Stimulated activated CD4-positive, alpha-beta T cell treated with anti-CD3 and anti-CD28 coated beads, Interleukin-15, amount 100 ng/mL, for 24 hours (primary cell): ENCODE measurements around the gene OPCML.

Source experiments
- DNase-seq: peaks from one replicate; pipeline ENCODE4 v3.0.0-alpha.2; 2020

OPCML gene

DNA sequence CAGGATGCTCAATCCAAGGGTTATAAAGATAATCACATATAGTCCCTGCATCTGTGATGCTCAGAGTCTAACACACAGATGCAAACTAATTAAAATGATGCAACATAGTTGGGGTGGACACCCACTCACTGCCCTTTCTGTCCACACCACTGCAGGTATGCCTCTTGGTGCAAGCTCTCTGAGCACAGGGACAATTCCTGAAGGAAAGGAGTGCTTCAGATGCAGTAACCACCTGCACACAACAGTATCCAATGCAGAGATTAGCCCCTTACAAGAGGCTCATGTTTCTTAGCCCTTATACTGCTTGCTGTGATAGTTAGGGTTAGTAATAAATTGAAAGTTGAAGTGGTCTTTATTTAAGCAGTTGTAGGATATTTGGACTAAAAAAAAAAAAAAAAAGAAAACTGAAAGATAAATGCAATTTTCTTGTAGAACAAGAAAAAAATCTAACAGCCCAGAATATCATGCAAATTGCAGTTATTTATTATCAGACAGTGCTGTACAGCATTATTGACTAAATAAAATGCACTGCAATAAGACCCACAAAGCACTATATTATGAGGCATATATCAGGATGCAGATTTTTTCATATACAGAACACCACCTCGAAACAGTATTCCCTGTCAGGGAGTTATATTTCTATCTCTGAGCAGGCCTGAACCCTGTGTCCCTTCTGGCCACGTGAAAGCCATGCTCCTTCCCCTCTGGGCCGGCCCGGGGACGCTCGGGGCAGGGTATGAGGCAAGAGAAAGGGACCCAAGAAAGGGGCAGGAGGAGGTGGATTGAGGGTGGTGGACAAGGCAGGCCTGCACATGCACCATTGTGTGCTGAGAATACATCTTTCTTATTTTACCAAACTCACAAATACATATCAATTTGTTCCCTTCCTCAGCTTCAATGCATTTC, 260.2 kb downstream of the OPCML start:
- DNase-seq = no peak

DNA sequence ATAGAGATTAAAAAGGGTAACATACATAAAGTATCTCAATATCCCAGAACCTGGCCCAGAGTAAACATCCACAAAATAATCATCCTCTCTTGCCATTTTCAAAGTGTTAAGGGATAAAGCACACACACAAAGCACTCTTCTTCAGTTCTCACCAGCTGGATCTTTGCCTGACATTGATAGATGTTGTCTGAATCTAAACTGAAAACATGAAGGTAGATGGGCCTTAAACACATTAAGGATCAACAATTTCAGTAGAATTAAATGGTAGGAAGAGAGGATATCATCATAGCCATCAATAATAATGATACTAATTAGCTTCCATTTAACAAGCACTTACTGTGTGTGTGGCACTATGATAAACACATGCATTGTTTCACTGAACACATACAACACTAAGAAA, 261.1 kb downstream of the OPCML start:
- DNase-seq = no peak

DNA sequence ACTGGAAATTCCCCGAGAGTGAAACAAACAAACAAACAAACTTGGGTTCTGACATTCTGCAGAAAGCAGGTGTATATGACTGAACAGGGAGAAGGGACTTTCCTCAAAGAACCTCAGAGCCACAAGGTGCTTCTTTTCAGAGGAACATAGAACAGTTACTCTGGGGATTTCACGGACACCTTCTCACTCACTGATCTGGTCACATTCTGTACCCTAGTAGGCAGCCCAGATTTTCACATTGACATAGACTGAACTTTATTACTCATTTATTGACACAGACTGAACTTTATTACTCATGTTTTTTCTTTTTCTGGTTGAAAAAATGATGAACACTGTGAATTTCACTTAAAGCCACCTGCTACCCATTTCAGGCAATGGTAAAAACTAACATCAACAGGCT, 263.0 kb downstream of the OPCML start:
- DNase-seq = no peak

DNA sequence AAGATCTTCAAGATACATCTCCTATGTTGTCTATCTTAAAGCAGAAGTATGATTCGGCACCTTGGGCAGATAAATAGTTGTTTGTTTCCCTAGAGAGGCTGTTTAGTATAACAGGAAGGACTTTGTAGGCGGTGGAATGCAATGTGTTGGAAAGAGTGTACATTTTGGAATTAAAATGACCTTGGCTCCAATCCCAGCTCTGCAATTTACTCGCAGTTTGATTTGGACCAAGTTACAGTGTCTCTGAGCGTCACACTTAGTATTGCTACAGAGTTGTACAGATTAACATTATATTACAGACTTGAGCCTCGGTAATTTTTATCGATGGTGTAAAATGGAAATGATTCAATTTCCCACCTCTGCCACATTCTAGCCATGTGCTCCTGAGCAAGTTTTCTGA, 265.3 kb downstream of the OPCML start:
- no peak for DNase-seq

DNA sequence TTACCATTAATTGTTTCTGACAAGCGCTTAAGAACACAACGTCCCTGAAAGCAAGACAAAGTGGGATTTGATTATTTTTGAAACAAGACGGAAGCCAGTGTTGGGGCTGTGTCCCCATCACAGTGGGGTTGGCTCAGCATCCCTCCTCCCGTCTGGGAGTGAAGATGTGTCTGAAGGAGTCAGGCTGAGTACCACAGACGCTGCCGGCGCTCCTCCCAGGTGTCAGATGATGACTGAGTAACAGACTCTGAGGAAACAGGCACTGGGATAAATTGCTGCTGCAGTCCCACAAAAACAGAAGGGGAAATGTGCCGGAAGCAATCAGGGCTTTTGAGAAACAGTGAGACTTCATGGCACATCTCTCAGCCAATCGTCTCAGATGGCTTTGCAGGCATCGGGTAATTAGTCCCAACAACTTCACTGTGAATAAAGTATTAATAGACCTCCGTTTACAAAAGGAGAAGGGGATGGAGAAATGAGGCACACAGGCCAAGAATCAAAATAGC, 266.7 kb downstream of the OPCML start:
- no peak for DNase-seq

DNA sequence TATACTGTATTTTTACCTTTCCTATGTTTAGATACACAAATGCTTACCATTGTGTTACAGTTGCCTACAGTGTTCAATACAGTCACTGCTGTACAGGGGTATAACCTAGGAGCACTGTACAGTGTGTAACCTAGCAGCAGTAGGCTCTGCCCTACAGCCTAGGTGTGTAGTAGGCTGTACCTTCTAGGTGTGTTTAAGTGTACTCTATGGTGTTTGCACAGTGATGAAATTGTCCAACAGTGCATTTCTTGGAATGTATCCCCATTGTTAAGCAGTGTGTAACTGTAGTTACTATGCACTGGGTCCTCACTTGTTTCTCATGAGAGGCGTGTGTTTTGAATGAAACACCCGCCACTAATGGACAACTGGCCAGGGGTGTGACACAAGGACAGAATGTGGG, 269.0 kb downstream of the OPCML start:
- DNase-seq = no peak

DNA sequence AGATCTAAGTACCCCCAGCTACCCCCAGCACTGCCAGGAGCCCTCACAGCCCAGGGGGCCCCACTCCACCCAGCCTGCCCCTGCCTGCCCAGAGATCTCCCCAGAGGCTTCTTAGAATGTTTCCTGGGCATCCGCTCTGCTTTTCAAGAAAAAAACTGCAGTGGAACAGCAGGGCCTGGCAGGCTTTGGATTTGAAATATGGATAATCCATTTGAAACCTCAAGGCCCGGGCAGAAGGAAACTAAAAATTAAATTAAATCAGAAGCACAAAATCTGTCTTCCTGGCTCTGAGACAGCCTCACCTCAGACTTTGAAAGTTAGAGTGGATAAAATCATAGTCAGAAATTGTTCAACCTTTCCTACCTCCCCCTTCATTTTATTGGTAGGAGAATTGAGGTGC, 273.6 kb downstream of the OPCML start:
- DNase-seq = no peak

DNA sequence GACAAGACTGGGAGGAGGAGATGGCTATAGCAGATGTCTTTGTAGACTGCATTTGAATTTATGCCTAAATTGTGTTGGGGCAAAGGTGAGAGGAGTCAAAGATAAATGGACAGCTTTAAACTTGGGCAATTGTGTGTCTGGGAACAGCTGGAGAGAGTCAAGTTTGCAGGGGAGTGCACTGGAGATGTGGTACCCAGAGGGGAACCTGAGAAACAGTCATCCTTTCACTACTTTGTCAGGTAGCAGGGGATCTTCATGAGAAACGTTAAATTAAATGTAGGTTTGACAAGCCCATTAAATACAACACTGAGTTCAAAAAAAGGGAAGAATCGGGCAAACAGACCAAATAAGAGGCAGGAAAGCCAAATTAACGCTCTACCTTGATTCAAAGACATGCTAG, 277.7 kb downstream of the OPCML start:
- no peak for DNase-seq

DNA sequence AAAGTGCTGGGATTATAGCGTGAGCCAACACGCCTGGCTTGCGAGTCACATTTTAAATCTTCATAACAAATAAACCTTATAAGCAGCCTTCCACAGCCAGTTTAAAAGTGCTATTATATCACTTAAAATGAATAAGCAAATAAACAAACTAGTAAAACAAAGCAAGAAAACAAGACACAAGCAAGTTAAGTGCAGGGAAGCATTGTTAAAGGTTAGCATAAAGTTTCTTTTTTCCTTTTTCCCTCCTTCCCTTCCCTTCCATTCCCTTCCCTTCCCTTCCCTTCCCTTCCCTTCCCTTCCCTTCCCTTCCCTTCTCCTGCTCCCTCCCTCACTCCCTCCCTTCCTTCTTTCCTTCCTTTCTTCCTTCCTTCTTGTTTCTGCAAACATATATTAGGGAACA, 278.7 kb downstream of the OPCML start:
- no peak for DNase-seq

DNA sequence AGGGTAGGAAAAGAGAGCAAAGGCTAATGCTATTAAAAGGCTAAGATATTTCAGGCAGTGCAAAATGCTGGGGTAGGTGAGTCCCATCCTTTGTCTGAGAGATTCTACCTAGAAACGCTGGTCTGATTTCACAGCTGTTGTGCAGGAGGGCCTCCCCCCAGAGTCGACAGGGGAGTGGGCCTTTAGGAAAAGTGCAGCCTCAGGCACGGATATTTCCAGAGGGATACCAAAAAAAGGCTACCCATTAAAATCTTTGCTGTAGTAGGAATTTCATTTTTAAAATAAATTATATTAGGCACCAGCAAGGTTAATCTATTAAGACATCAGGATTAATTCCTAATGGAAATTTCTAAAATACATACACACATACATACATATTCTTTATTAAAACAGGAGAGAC, 280.5 kb downstream of the OPCML start:
- no peak for DNase-seq

DNA sequence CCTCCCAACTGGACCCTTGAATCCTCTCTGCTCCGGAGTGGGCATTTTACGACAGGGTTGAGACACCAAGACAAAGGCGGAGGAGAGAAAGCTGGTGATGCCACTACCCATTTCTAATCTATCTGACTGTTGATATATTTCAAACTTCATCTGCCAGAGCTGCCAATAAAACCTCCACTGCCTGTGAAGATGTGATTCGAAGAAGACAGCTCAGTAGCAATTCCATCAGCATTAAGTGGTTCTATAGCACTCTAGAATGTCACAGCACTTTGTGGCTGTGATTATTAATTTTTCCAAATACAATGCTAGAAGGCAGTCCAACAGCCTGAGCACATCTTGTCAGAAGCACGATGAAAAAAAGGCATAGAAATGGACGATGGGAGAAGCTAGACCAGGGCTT, 282.8 kb downstream of the OPCML start:
- no peak for DNase-seq

DNA sequence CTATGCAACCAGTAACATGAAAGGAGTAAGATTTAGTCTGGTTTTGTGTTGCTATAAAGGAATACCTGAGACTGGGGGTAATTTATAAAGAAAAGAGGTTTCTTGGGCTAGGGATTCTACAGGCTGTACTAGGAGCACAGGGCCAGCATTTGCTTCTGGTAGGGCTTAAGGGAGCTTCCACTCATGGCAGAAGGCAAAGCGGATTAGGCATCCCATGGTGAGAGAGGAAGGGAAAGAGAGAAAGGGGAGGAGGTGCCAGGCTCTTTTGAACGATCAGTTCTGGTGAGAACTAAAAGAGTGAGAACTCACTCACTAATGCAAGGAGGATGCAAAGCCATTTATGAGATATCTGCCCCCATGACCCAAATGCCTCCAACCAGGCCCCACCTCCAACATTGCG, 283.2 kb downstream of the OPCML start:
- no peak for DNase-seq

DNA sequence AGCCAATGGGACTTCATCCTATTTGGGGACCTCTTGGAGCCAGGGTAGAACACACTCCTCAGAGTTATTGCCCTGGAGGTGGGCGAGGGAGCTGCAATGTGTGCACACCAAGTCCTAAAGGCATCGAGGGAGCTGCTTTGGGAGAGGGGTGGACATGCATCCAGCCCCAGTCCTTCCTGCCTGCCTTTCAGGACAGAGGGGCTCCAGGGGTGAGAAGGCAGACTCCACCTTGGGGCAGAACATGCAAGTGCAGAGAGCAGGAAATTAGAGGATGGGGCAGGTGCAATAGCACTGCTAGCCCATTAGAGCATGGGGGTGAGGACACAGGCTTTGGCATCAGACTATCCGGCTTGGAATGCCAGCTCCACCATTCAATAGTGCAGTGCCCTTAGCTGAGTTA, 288.5 kb downstream of the OPCML start:
- no peak for DNase-seq

DNA sequence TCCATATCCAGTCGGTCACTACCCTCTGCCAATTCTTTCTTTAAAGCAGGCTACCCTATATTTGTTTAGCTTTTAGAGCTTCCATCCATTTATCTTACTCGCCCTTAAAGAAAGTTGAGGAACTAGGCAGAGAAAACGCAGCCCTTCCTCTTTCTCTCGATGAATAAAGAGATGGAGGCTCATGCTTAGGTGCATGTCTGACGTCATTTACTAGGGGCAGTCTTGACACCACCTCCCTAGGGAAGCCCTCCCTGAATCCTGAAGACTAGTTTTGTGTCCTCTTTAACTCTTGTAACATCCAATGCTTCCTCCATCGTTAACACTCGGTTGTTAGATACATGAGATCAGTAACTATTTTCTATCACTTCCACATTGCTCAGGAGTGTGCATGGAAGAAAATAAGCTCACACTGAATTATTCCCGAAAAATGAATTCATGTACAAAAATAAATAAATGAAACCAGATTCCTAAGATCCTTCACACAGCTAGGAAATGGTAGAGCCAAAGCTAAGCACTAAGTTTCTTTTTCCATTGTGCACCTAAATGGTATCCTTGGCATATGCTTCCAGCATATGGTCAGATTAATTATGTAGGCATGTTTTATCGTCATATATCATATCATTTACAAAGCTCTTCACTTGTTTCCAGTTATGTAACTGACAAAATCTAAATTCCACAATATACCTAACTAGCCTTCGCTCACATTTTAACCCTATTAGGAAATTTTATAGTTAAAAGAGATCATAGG, 291.2 kb downstream of the OPCML start:
- no peak for DNase-seq

DNA sequence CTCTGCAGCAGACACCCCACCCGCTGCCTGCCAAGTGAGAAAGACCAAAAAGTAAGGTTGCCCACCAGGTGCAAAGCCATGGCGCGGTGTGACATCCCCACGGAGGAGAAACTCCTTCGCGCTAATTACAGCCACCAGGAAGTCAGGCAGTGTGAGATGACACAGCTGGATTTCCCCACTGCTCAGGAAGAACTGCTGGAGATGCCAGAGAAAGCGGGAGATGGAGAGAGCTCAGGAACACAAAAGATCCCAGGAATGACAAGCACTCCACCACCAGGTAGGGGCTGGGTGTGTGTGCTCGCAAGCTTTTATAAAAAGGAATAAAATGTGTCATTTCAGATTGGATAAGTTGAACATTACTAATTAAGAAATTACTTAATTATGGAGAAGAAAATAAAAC, 292.7 kb downstream of the OPCML start:
- no peak for DNase-seq

DNA sequence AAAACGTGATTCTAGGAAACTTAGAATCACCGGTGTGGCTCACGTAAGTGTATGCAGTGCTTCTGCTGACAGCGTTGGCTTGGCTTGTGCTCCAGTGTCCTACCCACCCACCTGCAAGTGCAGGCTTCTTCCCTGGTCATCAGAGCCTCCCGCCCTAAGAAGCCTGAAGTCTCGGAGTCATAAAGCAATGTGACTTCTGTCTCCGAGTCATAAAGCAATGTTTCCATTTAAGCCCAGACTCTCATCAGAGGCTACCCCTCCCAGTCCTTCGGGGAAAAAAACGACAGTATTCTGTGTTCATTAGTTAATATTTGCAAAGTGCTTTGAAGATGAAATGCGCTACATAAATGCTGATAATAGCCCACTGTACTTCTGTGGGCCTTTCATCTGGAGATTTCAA, 293.8 kb downstream of the OPCML start:
- DNase-seq = no peak

DNA sequence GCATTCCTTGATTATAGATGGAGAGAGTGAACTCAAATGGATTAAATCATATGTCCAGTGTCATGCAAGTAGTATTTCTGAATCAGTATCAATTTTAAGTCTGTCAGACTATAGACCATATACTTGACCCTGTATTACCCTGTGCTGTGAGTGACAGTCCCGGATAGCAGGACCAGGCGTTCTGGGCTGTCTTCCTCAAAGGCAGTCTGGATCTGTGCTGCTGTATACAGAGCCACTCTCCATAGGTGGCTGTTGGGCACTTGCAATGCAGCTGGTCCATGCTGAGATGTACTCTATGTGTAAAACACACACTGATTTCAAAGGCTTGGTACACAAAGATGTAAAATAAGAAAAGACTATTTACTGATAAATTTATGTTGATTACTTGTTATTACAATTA, 294.3 kb downstream of the OPCML start:
- DNase-seq = no peak

DNA sequence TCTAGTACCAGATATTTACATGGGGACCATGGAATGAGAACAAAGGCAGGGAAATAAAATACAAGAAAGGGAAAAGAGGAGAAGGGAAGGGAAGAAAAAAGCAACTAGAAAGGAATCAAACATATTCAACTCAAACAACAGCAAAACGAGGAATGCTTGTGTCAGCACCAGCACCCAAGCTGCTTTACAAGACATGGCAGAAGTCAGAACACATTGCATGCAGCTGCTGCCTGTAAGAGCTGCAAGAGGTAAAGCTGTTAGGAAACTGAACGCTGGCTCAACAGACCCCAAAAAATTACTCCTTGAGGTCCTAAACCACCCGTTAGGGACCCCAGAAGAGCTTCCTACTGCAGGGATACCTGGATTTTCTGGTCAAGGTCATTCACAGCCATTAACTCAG, 296.9 kb downstream of the OPCML start:
- DNase-seq = no peak

DNA sequence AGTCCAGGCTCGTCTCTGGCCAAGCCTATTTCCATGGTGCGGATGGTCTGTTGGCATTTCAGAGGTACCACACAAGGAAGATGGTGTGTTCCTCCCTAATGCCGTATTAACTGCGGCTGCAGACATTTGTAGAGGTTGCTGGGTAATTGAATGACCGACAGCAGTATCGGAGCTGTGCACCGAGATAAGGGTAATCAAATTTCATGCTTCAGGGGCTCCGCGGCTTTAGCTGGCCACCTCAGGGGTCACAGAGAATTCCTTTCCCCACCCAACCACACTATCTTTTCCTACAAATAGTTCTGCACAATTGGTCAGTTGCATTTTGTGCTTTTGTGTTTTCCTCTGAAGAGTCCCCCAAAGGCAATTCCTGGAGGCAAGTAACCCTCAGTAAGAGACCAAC, 297.4 kb downstream of the OPCML start:
- no peak for DNase-seq

DNA sequence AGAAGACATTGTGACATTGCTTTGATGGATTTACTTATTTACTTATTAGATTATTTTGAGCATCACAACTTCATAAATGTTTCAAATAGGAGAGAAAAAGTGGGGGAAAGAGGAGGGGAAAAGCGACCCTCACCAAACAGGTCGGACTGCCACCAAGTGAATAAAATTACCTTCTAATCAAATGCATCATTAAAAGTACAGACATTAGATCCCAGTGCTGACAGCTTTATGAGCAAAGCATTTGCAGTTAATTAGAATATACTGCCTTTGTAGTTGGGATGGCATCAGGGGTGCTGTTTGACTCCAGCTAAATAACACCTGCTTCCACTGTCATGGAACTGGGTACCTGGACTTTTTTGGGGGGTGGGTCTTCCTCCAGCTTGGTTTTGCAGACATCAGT, 299.6 kb downstream of the OPCML start:
- no peak for DNase-seq

DNA sequence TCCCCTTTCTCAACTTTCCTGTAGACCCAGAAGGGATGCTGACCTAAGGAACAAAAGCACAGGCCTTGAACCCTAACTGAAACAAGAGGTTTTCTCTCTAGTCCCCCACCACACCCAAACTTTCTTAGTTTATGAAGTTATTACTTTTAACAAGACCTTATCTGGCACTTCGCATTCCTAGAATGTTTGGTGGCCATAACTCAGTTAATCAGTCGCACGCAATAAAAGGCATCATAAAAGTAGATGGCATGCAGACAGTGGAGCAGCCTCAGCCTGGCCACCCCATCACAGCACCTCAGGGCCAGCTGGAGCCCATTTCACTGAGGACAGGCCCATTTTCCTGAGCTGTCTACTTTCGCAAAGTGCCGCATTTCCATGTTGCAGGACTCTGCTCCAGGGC, 301.9 kb downstream of the OPCML start:
- DNase-seq = no peak

DNA sequence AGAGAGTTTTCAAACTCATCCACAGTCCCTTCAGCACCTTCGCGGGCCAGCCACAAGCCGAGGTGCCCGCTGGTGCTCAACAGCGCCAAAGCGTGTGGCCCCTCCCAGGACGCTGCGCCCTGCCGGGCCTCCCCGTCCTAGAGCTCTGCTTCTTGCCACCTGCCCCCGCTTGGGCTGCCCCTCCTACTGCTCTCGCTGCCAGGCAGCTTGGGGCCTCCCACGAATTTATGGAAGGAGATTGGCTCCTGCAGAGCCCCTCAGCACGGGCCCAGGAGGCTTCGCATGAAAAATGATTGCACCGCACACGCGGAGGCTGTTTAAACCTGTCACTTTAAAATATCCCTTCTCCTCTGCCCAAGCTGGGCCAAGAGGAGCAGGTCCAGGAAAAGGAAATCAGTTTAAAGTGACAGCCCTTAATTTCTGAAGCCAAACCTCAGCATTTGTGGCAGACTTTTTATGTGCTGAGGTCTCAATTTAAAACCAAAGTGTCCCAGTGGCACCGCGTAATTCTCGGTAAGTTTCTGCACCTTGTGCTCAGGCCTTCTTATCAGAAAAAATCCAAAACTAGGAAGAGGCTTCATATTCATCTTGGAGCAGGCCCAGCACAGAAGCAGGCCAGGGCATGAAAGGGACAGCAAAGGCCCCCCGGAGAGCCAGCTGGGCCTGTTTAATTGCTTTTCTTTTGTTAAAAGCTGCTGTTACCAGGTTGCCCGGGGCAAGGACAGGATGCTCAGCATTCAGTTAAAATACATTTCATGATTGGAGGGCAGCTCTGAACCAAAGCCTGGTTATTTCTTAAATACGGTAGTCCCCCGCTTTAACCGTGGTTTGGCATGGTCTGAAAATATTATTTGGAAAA, 303.6 kb downstream of the OPCML start:
- DNase-seq = no peak

DNA sequence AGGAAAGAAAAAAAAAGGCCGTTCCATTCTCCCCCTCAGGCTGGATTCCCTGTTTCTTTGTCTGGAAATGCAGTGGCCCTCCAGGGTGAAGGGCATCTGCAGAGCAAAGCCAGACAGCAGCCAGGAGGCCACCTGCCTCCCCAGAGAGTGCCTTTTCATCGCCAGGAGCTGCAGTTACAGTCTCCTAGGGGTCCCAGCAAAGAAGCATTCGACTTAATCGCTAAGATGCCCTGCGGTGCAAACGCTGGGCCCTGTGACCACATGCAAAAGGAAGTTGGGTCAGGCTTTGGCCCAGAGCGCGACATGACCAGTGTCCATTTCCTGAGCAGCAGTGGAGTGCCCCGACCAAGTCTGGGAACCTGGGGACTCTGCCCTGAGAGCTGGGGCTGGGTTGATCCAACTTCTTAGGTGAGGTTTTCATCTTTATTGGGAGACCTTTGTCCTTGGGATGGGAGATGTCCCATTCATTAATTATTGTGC, 304.6 kb downstream of the OPCML start:
- DNase-seq = no peak
